ENCODE data around the gene MAST4. TPM values are rescaled to one million over a fixed set of nuclear protein-coding genes. Genes with fewer than 3 reads are reported as not detected.

MAST4 gene
- total RNA-seq, 1 donor from 2014 or later, result 112 TPM

DNA sequence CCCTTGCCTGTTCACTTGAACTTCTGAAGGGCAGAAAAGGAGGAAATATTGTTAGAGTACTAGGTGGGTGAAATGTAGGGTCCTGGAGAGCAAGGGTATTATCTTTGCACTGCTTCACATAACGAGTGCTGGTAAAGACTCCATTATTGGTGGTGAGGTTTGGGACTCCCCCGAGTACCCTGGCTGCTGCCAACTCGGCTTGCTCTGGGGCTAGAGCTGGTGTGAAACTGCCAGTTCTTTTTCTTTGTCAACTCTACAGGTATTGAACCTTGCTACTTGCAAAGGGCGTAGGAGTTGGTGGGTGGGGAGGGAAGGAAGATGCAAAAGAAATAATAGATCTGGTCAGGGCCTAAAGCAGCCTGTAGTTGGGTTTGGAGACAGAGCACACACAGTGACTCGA, 16.0 kb downstream of the MAST4 start:
- DNase-seq (ENCODE audit: low spot score), result no peak
- H3K27me3 Mint-ChIP-seq (ENCODE audit: unreplicated experiment), result no peaks in the 10 kb centered on the region
- no peaks in the 10 kb centered on the region for H3K9me3 Mint-ChIP-seq (ENCODE audit: unreplicated experiment)
- no peaks in the 10 kb centered on the region for H3K36me3 Mint-ChIP-seq (ENCODE audit: low read depth, unreplicated experiment)
- peaks cover 2% of the 10 kb centered on the region for H3K4me1 Mint-ChIP-seq (ENCODE audit: unreplicated experiment)
- H3K4me3 Mint-ChIP-seq (ENCODE audit: unreplicated experiment), result no peak overlapping the region
- TF ChIP-seq, protein P1, sequence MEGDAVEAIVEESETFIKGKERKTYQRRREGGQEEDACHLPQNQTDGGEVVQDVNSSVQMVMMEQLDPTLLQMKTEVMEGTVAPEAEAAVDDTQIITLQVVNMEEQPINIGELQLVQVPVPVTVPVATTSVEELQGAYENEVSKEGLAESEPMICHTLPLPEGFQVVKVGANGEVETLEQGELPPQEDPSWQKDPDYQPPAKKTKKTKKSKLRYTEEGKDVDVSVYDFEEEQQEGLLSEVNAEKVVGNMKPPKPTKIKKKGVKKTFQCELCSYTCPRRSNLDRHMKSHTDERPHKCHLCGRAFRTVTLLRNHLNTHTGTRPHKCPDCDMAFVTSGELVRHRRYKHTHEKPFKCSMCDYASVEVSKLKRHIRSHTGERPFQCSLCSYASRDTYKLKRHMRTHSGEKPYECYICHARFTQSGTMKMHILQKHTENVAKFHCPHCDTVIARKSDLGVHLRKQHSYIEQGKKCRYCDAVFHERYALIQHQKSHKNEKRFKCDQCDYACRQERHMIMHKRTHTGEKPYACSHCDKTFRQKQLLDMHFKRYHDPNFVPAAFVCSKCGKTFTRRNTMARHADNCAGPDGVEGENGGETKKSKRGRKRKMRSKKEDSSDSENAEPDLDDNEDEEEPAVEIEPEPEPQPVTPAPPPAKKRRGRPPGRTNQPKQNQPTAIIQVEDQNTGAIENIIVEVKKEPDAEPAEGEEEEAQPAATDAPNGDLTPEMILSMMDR (IDR thresholded peaks at IDR 0.05; ENCODE audit: unreplicated experiment), result no peak
- H3K27ac Mint-ChIP-seq (ENCODE audit: unreplicated experiment), result no peak overlapping the region

DNA sequence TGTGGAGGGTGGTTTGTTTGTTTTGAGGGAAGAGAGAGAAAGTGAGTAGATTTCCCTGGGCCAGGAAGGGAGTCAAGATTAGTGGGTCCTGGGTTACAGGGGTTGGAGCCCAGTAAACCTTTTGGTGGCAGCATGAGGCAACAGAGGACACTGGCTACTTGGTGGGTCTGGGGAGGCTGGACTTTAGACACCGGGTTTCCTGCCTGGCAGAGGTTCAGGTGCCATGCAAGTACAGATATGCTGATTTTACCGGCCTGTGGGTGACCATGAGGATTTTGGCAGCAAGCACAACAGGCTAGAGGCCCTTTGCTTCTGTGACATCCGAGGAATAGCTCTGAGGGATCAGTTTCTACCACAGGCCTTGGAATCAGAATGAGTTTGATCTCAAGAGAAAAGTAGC, 18.9 kb downstream of the MAST4 start:
- no peak for DNase-seq (ENCODE audit: low spot score)
- H3K36me3 Mint-ChIP-seq (ENCODE audit: low read depth, unreplicated experiment), result no peaks in the 10 kb centered on the region
- TF ChIP-seq, protein P1 (IDR thresholded peaks at IDR 0.05; ENCODE audit: unreplicated experiment), result no peak

DNA sequence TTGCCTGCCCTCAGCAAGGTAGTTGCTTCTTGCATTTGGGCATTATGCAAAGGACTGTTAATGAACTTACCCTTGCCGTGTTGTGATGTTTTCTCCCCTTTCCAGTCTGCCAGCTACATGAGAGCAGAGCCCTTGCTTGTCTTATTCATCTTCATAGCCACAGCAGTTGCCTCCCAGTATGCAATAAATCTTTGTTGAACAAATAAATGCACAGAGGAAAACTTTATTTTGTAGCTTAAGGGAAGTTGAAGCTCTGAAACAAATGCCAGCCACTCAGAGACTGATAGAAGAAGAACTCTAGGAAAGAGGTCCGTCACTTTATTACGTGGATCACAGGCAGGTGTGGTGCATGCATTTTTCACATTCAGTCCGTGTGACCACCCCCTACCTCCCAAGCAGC, 19.7 kb downstream of the MAST4 start:
- TF ChIP-seq, protein P1 (IDR thresholded peaks at IDR 0.05; ENCODE audit: unreplicated experiment), result no peak
- Mint-ChIP-seq H3K27ac (ENCODE audit: unreplicated experiment) (no peak overlapping the region), H3K9me3 (ENCODE audit: unreplicated experiment) (no peaks in the 10 kb centered on the region), H3K4me1 (ENCODE audit: unreplicated experiment) (peaks cover 2% of the 10 kb centered on the region), H3K27me3 (ENCODE audit: unreplicated experiment) (no peaks in the 10 kb centered on the region), H3K36me3 (ENCODE audit: low read depth, unreplicated experiment) (no peaks in the 10 kb centered on the region), H3K4me3 (ENCODE audit: unreplicated experiment) (no peak overlapping the region)
- no peak for DNase-seq (ENCODE audit: low spot score)

More for the DNA sequence above, 18.9 kb downstream of the MAST4 start:
- Mint-ChIP-seq H3K9me3 (ENCODE audit: unreplicated experiment) (no peaks in the 10 kb centered on the region), H3K4me1 (ENCODE audit: unreplicated experiment) (peaks cover 2% of the 10 kb centered on the region), H3K27ac (ENCODE audit: unreplicated experiment) (no peak overlapping the region), H3K4me3 (ENCODE audit: unreplicated experiment) (no peak overlapping the region), H3K27me3 (ENCODE audit: unreplicated experiment) (no peaks in the 10 kb centered on the region)

DNA sequence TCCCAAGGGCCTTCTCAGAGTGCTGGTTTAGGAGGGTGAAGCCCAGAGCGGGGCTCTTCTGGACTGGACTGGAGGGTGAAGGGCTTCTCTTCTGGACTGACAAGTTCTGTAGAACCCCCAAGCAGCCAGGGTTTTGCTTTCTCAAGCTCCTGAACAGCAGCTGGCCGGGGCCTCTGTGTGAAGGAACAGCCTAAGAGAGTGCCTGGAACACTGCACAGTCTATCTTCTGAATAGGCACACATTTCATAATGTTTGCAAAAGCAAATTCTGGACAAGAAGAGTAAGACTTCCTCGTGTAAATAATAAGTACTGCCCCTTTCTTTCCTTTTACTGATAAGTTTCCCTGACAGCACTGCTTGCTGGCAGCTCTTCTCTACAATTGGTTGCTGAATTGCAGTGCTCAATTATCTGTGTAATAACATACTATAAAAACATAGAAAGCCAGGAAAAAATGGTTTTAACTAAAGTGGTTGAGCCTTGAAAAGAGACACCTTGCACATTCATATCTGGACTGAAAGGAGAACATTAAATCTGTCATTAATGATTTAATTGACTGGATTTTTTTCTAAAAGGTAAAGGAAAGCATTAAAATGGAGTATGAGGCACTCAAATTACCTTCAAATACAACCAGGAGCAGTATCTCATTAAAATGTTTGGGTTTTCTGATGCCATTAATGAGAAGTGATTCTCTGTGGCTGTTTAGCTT, 20.5 kb downstream of the MAST4 start:
- Mint-ChIP-seq H3K27ac (ENCODE audit: unreplicated experiment) (no peak overlapping the region), H3K4me3 (ENCODE audit: unreplicated experiment) (no peak overlapping the region), H3K27me3 (ENCODE audit: unreplicated experiment) (no peaks in the 10 kb centered on the region), H3K9me3 (ENCODE audit: unreplicated experiment) (no peaks in the 10 kb centered on the region), H3K4me1 (ENCODE audit: unreplicated experiment) (peaks cover 2% of the 10 kb centered on the region), H3K36me3 (ENCODE audit: low read depth, unreplicated experiment) (no peaks in the 10 kb centered on the region)
- DNase-seq (ENCODE audit: low spot score), result no peak
- TF ChIP-seq, protein P1 (IDR thresholded peaks at IDR 0.05; ENCODE audit: unreplicated experiment), result no peak

DNA sequence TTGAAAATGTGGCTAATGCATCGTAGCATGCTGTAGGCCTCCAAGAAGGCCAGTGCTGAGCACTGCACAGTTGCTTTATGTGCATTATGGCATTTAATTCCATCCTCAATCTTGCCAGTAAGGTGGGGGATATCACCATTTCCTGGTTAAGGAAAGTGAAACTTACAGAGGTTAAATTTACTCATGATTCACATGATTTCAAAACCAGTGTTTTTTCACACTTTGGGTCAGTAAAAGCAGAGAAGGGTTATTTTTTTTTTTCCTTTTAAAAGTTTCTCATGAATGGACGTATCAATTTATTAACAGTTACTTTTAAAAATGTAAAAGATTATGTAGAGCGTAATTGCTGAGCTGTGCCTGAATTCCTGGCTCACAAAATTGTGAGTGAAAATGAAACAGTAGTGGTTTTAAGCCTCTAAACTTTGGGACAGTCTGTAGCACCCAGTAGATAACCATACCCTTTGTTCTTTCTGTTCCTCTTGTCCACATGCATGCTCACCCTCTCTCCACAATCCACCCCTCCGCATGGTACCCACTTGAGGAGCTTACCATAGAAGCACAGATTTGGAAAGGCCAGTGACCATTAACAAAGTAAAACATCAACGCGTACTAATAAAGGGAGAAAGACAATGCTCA, 21.2 kb downstream of the MAST4 start:
- TF ChIP-seq, protein P1 (IDR thresholded peaks at IDR 0.05; ENCODE audit: unreplicated experiment), result no peak
- no peak overlapping the region for H3K27ac Mint-ChIP-seq (ENCODE audit: unreplicated experiment)
- H3K36me3 Mint-ChIP-seq (ENCODE audit: low read depth, unreplicated experiment), result peaks cover 4% of the 10 kb centered on the region
- H3K9me3 Mint-ChIP-seq (ENCODE audit: unreplicated experiment), result no peaks in the 10 kb centered on the region
- DNase-seq (ENCODE audit: low spot score), result no peak
- no peaks in the 10 kb centered on the region for H3K27me3 Mint-ChIP-seq (ENCODE audit: unreplicated experiment)
- no peak overlapping the region for H3K4me3 Mint-ChIP-seq (ENCODE audit: unreplicated experiment)
- peaks cover 2% of the 10 kb centered on the region for H3K4me1 Mint-ChIP-seq (ENCODE audit: unreplicated experiment)

Data from endothelial cell (in vitro differentiated cells).